Heart left ventricle (tissue), 13 donors: ENCODE measurements around the gene OR7G3.

Source experiments
- POLR2A ChIP-seq, 2 donors: fragments of 450-650 bp; IDR thresholded peaks; one replicate each; pipeline ENCODE4 v1.6.1; 2017; ENCODE audit warnings: antibody characterized with exemption in 2 of 2, mild to moderate bottlenecking in 2 of 2, moderate library complexity in 2 of 2
- TF ChIP-seq, protein P1 (sequence below), 12 donors: fragments of 200-600 bp; sonication (generic) in 4 of 12; IDR thresholded peaks; one replicate each; pipeline versions ENCODE4 v1.5.0 to v1.8.0; 2018 to 2022; ENCODE audit warnings: antibody characterized with exemption in 12 of 12, mild to moderate bottlenecking in 5 of 12
- donor health status: ischemic (EF 13 %, LVEDD 7.1; RV severe dilation, severe dysfunction).
- donor health status: DM: no; HTN: yes; CAD: no.
- donor health status: DM: no; HTN: no; CAD: no.
- donor health status: ischemic (EF 25% LVEDD 6.9; RV normal size, moderate dysfunction).
- donor health status: ischemic (EF 25% LVEDD 5.7; RV mildly dilated, moderate dysfunction).
- donor health status: ischemic (EF 35%, LVEDD 5.7; RV mildly dilated, moderate dysfunction).
- donor health status: nonischemic (EF 11% LVEDD 7.7; RV severe dilation, severe dysfunction).
- donor health status: DM: yes; HTN: yes; CAD: no.
- donor health status: PGD.
- donor health status: ischemic (EF 29% LVEDD 5.4; RV normal size, mild dysfunction).
- donor health status: nonischemic (EF 23%, LVEDD 6.1; RV moderate dilation, normal function).

- TF ChIP-seq, protein P1, sequence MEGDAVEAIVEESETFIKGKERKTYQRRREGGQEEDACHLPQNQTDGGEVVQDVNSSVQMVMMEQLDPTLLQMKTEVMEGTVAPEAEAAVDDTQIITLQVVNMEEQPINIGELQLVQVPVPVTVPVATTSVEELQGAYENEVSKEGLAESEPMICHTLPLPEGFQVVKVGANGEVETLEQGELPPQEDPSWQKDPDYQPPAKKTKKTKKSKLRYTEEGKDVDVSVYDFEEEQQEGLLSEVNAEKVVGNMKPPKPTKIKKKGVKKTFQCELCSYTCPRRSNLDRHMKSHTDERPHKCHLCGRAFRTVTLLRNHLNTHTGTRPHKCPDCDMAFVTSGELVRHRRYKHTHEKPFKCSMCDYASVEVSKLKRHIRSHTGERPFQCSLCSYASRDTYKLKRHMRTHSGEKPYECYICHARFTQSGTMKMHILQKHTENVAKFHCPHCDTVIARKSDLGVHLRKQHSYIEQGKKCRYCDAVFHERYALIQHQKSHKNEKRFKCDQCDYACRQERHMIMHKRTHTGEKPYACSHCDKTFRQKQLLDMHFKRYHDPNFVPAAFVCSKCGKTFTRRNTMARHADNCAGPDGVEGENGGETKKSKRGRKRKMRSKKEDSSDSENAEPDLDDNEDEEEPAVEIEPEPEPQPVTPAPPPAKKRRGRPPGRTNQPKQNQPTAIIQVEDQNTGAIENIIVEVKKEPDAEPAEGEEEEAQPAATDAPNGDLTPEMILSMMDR (IDR thresholded peaks at IDR 0.05): no peak
- no peak for TF ChIP-seq POLR2A (IDR thresholded peaks at IDR 0.05)
These were observed 38.5 kb upstream of the OR7G3 start for GRCh38 chr19:9165261-9165660.
